Measurements from ENCODE around the gene SP1. TPM values are rescaled to one million over a fixed set of nuclear protein-coding genes. Genes with fewer than 3 reads are reported as not detected.
"Not testable (repeated sequence)": the region's sequence is repeated elsewhere in the genome, so short reads cannot be mapped to it uniquely, and the experiment has no call there.

SP1 gene
- total and polyA plus RNA-seq, 2 experiments from 2014 or later, result 11.1 to 68.4 TPM

GRCh38 chr12:53443955-53444354 lies 64.0 kb downstream of the SP1 start (continued):
- TF ChIP-seq ZNF462 (CRISPR knock-in tag; IDR thresholded peaks at IDR 0.05), result no peak

DNA sequence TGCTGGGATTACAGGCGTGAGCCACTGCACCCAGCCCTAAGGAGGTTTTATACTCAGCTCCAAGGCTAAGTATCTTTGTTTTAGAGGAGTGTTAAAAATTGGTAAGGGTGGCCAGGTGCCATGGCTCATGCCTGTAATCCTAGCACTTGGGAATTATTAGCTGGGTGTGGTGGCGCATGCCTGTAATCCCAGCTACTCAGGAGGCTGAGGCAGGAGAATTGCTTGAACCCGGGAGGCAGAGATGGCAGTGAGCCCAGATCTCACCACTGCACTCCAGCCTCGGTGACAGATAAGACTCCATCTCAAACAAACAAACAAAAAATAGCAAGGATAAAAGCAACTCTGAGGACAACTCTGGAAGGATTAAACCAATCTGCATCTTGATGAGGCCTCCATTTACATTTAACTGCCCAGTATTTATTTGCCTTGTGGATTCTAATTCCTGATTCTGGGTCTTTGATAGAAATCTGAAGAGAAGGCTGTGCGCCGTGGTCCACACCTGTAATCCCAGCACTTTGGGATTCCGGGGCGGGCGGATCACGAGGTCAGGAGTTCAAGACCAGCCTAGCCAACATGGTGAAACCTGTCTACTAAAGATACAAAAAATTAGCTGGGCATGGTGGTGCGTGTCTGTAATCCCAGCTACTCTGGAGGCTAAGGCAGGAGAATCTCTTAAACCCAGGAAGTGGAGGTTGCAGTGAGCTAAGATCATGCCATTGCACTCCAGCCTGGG lies 64.8 kb downstream of the SP1 start:
- Histone ChIP-seq H4K20me1 (replicated peaks; ENCODE audit: insufficient read depth) (peaks cover 11% of the 10 kb centered on the region), H3K4me1 (ENCODE audit: insufficient read depth) (peaks cover 28% of the 10 kb centered on the region), H3K27ac (ENCODE audit: low read depth) (peak overlapping the region; percentile 22), H3K4me2 (peak overlapping the region; percentile 62), H3F3A (replicated peaks; ENCODE audit: low read depth) (peaks cover 14% of the 10 kb centered on the region; the same call in 1 of the 2 replicates), H3K36me3 (ENCODE audit: insufficient read depth) (peaks cover 26% of the 10 kb centered on the region), H3K4me3 (0 out of 2 replicates have a peak overlapping the region, but pooled peaks have one; percentile 17), H3K79me2 (replicated peaks; ENCODE audit: insufficient read depth) (peaks cover 33% of the 10 kb centered on the region)
- Mint-ChIP-seq H3K36me3 (ENCODE audit: low read depth) (peaks cover 46% of the 10 kb centered on the region), H3K4me1 (peaks cover 21% of the 10 kb centered on the region), H3K27me3 (ENCODE audit: insufficient read depth, low read depth, poor library complexity) (peaks cover 15% of the 10 kb centered on the region)
- not testable (repeated sequence) for H3K27ac Mint-ChIP-seq; H3K9me2 ChIP-seq (ENCODE audit: insufficient read depth); H3K9me3 Mint-ChIP-seq; DNase-seq (ENCODE audit: low spot score); H3K27me3 ChIP-seq (ENCODE audit: insufficient read depth); ATAC-seq; H3K4me3 Mint-ChIP-seq; H2AFZ ChIP-seq

DNA sequence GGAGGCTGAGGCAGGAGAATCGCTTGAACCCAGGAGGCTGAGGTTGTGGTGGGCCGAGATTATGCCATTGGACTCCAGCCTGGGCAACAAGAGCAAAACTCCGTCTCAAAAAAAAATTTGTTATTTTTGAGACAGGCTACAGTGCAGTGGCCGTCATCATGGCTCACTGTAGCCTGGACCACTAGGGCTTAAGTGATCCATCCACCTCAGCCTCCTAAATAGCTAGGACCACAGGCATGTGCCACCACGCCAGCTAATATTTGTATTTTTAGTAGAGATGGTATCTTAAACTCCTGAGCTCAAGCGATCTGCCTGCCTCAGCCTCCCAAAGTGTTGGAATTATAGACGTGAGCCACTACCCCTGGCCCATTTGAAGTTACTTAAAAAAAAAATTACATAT lies 71.0 kb downstream of the SP1 start:
- TF ChIP-seq STAT1 (IDR thresholded peaks at IDR 0.05; ENCODE audit: unreplicated experiment) (no peak), NANOG (IDR thresholded peaks at IDR 0.05; ENCODE audit: borderline replicate concordance) (no peak)
- no peak overlapping the region for H3K4me3 ChIP-seq
- Mint-ChIP-seq H3K27ac (0 out of 2 replicates have a peak overlapping the region, but pooled peaks have one; percentile 12), H3K27me3 (ENCODE audit: insufficient read depth, low read depth, poor library complexity) (peaks cover 18% of the 10 kb centered on the region), H3K4me3 (no peak overlapping the region), H3K36me3 (ENCODE audit: low read depth) (peaks cover 51% of the 10 kb centered on the region), H3K4me1 (peaks cover 29% of the 10 kb centered on the region), H3K9me3 (no peaks in the 10 kb centered on the region)
- H4K20me1 ChIP-seq (replicated peaks; ENCODE audit: insufficient read depth), result peaks cover 33% of the 10 kb centered on the region
- no peak overlapping the region for H2AFZ ChIP-seq
- H3K79me2 ChIP-seq (replicated peaks; ENCODE audit: insufficient read depth), result peaks cover 38% of the 10 kb centered on the region
- peaks cover 9% of the 10 kb centered on the region; the same call in 1 of the 2 replicates for H3K4me1 ChIP-seq (ENCODE audit: insufficient read depth)
- H3K27ac ChIP-seq (ENCODE audit: low read depth), result peak overlapping the region; percentile 79; the same call in 1 of the 2 replicates
- H3K4me2 ChIP-seq, result no peak overlapping the region
- DNase-seq (ENCODE audit: low spot score) (no peak), ATAC-seq (no peak)
- no peaks in the 10 kb centered on the region for H3K9me2 ChIP-seq (ENCODE audit: insufficient read depth)
- peaks cover 28% of the 10 kb centered on the region for H3K36me3 ChIP-seq (ENCODE audit: insufficient read depth)
- H3F3A ChIP-seq (replicated peaks; ENCODE audit: low read depth), result peaks cover 24% of the 10 kb centered on the region
- H3K27me3 ChIP-seq (ENCODE audit: insufficient read depth), result no peaks in the 10 kb centered on the region

Data from GM23338 (cell line).